Breast epithelium (tissue), 3 donors: ENCODE measurements around the gene MARS1.

Source experiments
- POLR2A ChIP-seq: fragments of 450-650 bp; IDR thresholded peaks from one replicate; pipeline ENCODE4 v1.6.1; 2016; ENCODE audit warnings: antibody characterized with exemption, mild to moderate bottlenecking, moderate library complexity
- POLR2AphosphoS5 ChIP-seq, 3 donors: sonication (generic); formaldehyde crosslinking; IDR thresholded peaks; one replicate each; pipeline ENCODE4 v1.6.1; 2017; ENCODE audit warnings: antibody characterized with exemption in 3 of 3
- TF ChIP-seq, protein P1 (sequence below), 3 donors: fragments of 450-650 bp; IDR thresholded peaks; one replicate each; pipeline ENCODE4 v1.5.1; 2016 to 2017; ENCODE audit warnings: antibody characterized with exemption in 3 of 3, mild to moderate bottlenecking in 3 of 3, moderate library complexity in 3 of 3

- TF ChIP-seq POLR2A (no peak), POLR2AphosphoS5 (IDR thresholded peaks at IDR 0.05) (no peak)
- TF ChIP-seq, protein P1, sequence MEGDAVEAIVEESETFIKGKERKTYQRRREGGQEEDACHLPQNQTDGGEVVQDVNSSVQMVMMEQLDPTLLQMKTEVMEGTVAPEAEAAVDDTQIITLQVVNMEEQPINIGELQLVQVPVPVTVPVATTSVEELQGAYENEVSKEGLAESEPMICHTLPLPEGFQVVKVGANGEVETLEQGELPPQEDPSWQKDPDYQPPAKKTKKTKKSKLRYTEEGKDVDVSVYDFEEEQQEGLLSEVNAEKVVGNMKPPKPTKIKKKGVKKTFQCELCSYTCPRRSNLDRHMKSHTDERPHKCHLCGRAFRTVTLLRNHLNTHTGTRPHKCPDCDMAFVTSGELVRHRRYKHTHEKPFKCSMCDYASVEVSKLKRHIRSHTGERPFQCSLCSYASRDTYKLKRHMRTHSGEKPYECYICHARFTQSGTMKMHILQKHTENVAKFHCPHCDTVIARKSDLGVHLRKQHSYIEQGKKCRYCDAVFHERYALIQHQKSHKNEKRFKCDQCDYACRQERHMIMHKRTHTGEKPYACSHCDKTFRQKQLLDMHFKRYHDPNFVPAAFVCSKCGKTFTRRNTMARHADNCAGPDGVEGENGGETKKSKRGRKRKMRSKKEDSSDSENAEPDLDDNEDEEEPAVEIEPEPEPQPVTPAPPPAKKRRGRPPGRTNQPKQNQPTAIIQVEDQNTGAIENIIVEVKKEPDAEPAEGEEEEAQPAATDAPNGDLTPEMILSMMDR (IDR thresholded peaks at IDR 0.05): no peak
These were observed 16.2 kb upstream of the MARS1 start for GRCh38 chr12:57471661-57472060.
